Epithelial cell of proximal tubule (primary cell): ENCODE measurements around the gene AGR2. TPM values are rescaled to one million over a fixed set of nuclear protein-coding genes. Genes with fewer than 3 reads are reported as not detected.
A peak's percentile ranks its signal among the peaks of the same experiment; 100 is the strongest.

Experiments used
- DNase-seq: peaks from one replicate; pipeline ENCODE4 v3.0.0-alpha.2; 2011; ENCODE audit warnings: low read depth
- H3K4me3 ChIP-seq: 2 replicates; pipeline ENCODE4 v1.5.1; 2011; ENCODE audit warnings: low read depth, mild to moderate bottlenecking, low read length
- CTCF ChIP-seq: conservative IDR thresholded peaks from 2 replicates; pipeline ENCODE4 v1.5.1; 2012; ENCODE audit warnings: low read depth, mild to moderate bottlenecking, low read length
- total RNA-seq: library from RNA; depleted of rRNA; stranded (reverse); fragments of >200 nt; gene quantifications from 2 replicates; pipeline ENCODE4 v1.2.3, GENCODE V29; 2015

Gene AGR2
- total RNA-seq, 1 donor from 2014 or later: 11.9 TPM

- DNase-seq: peak; percentile 27
These were observed 8.4 kb upstream of the AGR2 start for GRCh38 chr7:16813232-16813616.

GRCh38 chr7:16812542-16813231 is 7.9 kb upstream of the AGR2 start:
- no peak for DNase-seq
- H3K4me3 ChIP-seq: no peak overlapping the region
- no peak for TF ChIP-seq CTCF

More at GRCh38 chr7:16813232-16813616, 8.4 kb upstream of the AGR2 start:
- no peak overlapping the region for H3K4me3 ChIP-seq
- TF ChIP-seq CTCF: no peak

GRCh38 chr7:16811551-16811950 is 6.8 kb upstream of the AGR2 start:
- DNase-seq: peak; percentile 12
- no peak overlapping the region for H3K4me3 ChIP-seq
- no peak for TF ChIP-seq CTCF

GRCh38 chr7:16810573-16810972 is 5.8 kb upstream of the AGR2 start:
- no peak for TF ChIP-seq CTCF
- DNase-seq: no peak
- no peak overlapping the region for H3K4me3 ChIP-seq

- no peak for DNase-seq
- TF ChIP-seq CTCF: no peak
- no peak overlapping the region for H3K4me3 ChIP-seq
These were observed 5.3 kb upstream of the AGR2 start for GRCh38 chr7:16810112-16810511.

- H3K4me3 ChIP-seq: no peak overlapping the region
- DNase-seq: no peak
- TF ChIP-seq CTCF: no peak
These were observed 642 bp upstream of the AGR2 start for GRCh38 chr7:16805441-16805840.

- peak overlapping the region; percentile 2 for H3K4me3 ChIP-seq
- peak; percentile 15 for DNase-seq
- TF ChIP-seq CTCF: no peak
These were observed 722 bp downstream of the AGR2 start for GRCh38 chr7:16803881-16804673.
